HEK293T (cell line): ENCODE results near the gene PPFIA2.

Experiments used
- CTCF ChIA-PET: fragments of 350-600 bp; formaldehyde crosslinking; extraction: SDS; loops from one replicate; lab custom pipeline; 2021; ENCODE audit warnings: antibody characterized with exemption, inconsistent platforms; lab: Yijun Ruan, JAX
- POLR2A ChIA-PET: fragments of 350-600 bp; formaldehyde crosslinking; extraction: SDS; loops from one replicate; lab custom pipeline; 2020; ENCODE audit warnings: antibody characterized with exemption, inconsistent platforms; lab: Yijun Ruan, JAX
- DNase-seq: peaks from one replicate; pipeline ENCODE4 v3.0.0; 2012; ENCODE audit warnings: mixed read lengths; ENCODE audit errors: extremely low spot score
- ARNT ChIP-seq: fragments of 450-650 bp; IDR thresholded peaks from 2 replicates; pipeline ENCODE4 v1.6.1; 2017; ENCODE audit warnings: mild to moderate bottlenecking
- BHLHE40 ChIP-seq: fragments of 450-650 bp; IDR thresholded peaks from 2 replicates; pipeline ENCODE4 v1.6.1; 2016; ENCODE audit warnings: mild to moderate bottlenecking, moderate library complexity, borderline replicate concordance
- CTBP1 ChIP-seq: fragments of 450-650 bp; IDR thresholded peaks from 2 replicates; pipeline ENCODE4 v1.6.1; 2016; ENCODE audit warnings: borderline replicate concordance
- ELF4 ChIP-seq: fragments of 450-650 bp; IDR thresholded peaks from 2 replicates; pipeline ENCODE4 v1.6.1; 2017; ENCODE audit warnings: antibody characterized with exemption
- FOXA1 ChIP-seq: fragments of 450-650 bp; IDR thresholded peaks from 2 replicates; pipeline ENCODE4 v1.6.1; 2016; ENCODE audit warnings: mild to moderate bottlenecking
- FOXK2 ChIP-seq: fragments of 450-650 bp; IDR thresholded peaks from 2 replicates; pipeline ENCODE4 v1.6.1; 2016; ENCODE audit warnings: mild to moderate bottlenecking
- FOXM1 ChIP-seq: fragments of 450-650 bp; IDR thresholded peaks from 2 replicates; pipeline ENCODE4 v1.6.1; 2017; ENCODE audit warnings: mild to moderate bottlenecking, borderline replicate concordance
- HDGF ChIP-seq: fragments of 450-650 bp; IDR thresholded peaks from 2 replicates; pipeline ENCODE4 v1.6.1; 2017; ENCODE audit warnings: antibody characterized with exemption, borderline replicate concordance
- L3MBTL2 ChIP-seq: fragments of 450-650 bp; conservative IDR thresholded peaks from 2 replicates; pipeline ENCODE4 v1.6.1; 2016; ENCODE audit warnings: mild to moderate bottlenecking
- LEF1 ChIP-seq: fragments of 450-650 bp; IDR thresholded peaks from 2 replicates; pipeline ENCODE4 v1.6.1; 2017; ENCODE audit warnings: mild to moderate bottlenecking, borderline replicate concordance
- NFRKB ChIP-seq: fragments of 450-650 bp; IDR thresholded peaks from 2 replicates; pipeline ENCODE4 v1.6.1; 2016; ENCODE audit warnings: mild to moderate bottlenecking, moderate library complexity
- PKNOX1 ChIP-seq: fragments of 450-650 bp; IDR thresholded peaks from 2 replicates; pipeline ENCODE4 v1.6.1; 2016
- SP1 ChIP-seq: fragments of 450-650 bp; IDR thresholded peaks from 2 replicates; pipeline ENCODE4 v1.6.1; 2017
- SUZ12 ChIP-seq: fragments of 450-650 bp; IDR thresholded peaks from 2 replicates; pipeline ENCODE4 v1.6.1; 2016; ENCODE audit warnings: mild to moderate bottlenecking
- TARDBP ChIP-seq: fragments of 450-650 bp; IDR thresholded peaks from 2 replicates; pipeline ENCODE4 v1.6.1; 2016
- ZNF384 ChIP-seq: fragments of 450-650 bp; IDR thresholded peaks from 2 replicates; pipeline ENCODE4 v1.6.1; 2016

The PPFIA2 gene

GRCh38 chr12:81778719-81779118, 19.6 kb upstream of the PPFIA2 start:
- POLR2A ChIA-PET, result no interaction called here
- no peak for DNase-seq
- CTCF ChIA-PET, result no interaction called here
- no peak for TF ChIP-seq ARNT
- TF ChIP-seq ELF4, result no peak
- TF ChIP-seq BHLHE40, result no peak
- TF ChIP-seq L3MBTL2, result no peak
- no peak for TF ChIP-seq FOXK2
- TF ChIP-seq CTBP1, result no peak
- no peak for TF ChIP-seq FOXA1
- no peak for TF ChIP-seq TARDBP
- no peak for TF ChIP-seq SP1
- TF ChIP-seq SUZ12, result no peak
- TF ChIP-seq PKNOX1, result no peak
- no peak for TF ChIP-seq ZNF384
- no peak for TF ChIP-seq LEF1
- TF ChIP-seq NFRKB, result no peak
- no peak for TF ChIP-seq FOXM1

- POLR2A ChIA-PET, result no interaction called here
- TF ChIP-seq L3MBTL2 (peak; percentile 35), SP1 (no peak)
- CTCF ChIA-PET, result no interaction called here
- DNase-seq, result peak; percentile 40
Measured at GRCh38 chr12:81758421-81759189, 545 bp downstream of the PPFIA2 start.

- ChIA-PET CTCF (no interaction called here), POLR2A (no interaction called here)
- DNase-seq, result no peak
- TF ChIP-seq ZNF384 (no peak), SUZ12 (no peak), HDGF (no peak), ARNT (no peak)
Measured at GRCh38 chr12:81757731-81758365, 1.3 kb downstream of the PPFIA2 start.

GRCh38 chr12:81729781-81730180, 29.4 kb downstream of the PPFIA2 start:
- TF ChIP-seq FOXK2 (no peak), FOXA1 (no peak), SP1 (no peak), HDGF (no peak), TARDBP (no peak), PKNOX1 (no peak), ZNF384 (no peak), L3MBTL2 (no peak), ARNT (no peak), BHLHE40 (no peak), FOXM1 (no peak), LEF1 (no peak), NFRKB (no peak), SUZ12 (no peak), ELF4 (no peak), CTBP1 (no peak)
- ChIA-PET POLR2A (no interaction called here), CTCF (no interaction called here)
- no peak for DNase-seq

- POLR2A ChIA-PET, result no interaction called here
- CTCF ChIA-PET, result no interaction called here
Measured at GRCh38 chr12:81727391-81727790, 31.8 kb downstream of the PPFIA2 start.

GRCh38 chr12:81726634-81727033, 32.5 kb downstream of the PPFIA2 start:
- DNase-seq, result no peak
- TF ChIP-seq SP1 (no peak), LEF1 (no peak), ARNT (no peak)
- CTCF ChIA-PET, result no interaction called here
- POLR2A ChIA-PET, result no interaction called here

More at GRCh38 chr12:81727391-81727790, 31.8 kb downstream of the PPFIA2 start:
- no peak for DNase-seq
- no peak for TF ChIP-seq L3MBTL2
- no peak for TF ChIP-seq ARNT
- no peak for TF ChIP-seq BHLHE40
- no peak for TF ChIP-seq FOXM1
- no peak for TF ChIP-seq FOXK2
- no peak for TF ChIP-seq FOXA1
- no peak for TF ChIP-seq PKNOX1
- TF ChIP-seq CTBP1, result no peak
- no peak for TF ChIP-seq SUZ12
- TF ChIP-seq NFRKB, result no peak
- no peak for TF ChIP-seq LEF1

GRCh38 chr12:81723361-81723760, 35.8 kb downstream of the PPFIA2 start:
- CTCF ChIA-PET, result no interaction called here
- POLR2A ChIA-PET, result no interaction called here
- TF ChIP-seq HDGF, result no peak
- peak; percentile 30; the same call in 1 of the 2 replicates for TF ChIP-seq PKNOX1
- no peak for DNase-seq
